NCI-H460 (cell line): ENCODE measurements around the gene BLM. TPM values are rescaled to one million over a fixed set of nuclear protein-coding genes. Genes with fewer than 3 reads are reported as not detected.
"Not testable (repeated sequence)": the region's sequence is repeated elsewhere in the genome, so short reads cannot be mapped to it uniquely, and the experiment has no call there.

Source experiments
- DNase-seq: peaks from one replicate; pipeline ENCODE4 v3.0.0-alpha.2; 2016; ENCODE audit warnings: low read depth; ENCODE audit errors: extremely low read depth
- total RNA-seq: library from RNA; depleted of rRNA; stranded (reverse); fragments of >200 nt; shearing (Covaris generic); gene quantifications from 2 replicates; pipeline ENCODE4 v1.2.3, GENCODE V29; 2014

Gene BLM
- total RNA-seq, 1 experiment from 2014 or later, result 10.6 TPM

- no peak for DNase-seq
Observed at GRCh38 chr15:90729261-90729660, 12.1 kb downstream of the BLM start.

DNA sequence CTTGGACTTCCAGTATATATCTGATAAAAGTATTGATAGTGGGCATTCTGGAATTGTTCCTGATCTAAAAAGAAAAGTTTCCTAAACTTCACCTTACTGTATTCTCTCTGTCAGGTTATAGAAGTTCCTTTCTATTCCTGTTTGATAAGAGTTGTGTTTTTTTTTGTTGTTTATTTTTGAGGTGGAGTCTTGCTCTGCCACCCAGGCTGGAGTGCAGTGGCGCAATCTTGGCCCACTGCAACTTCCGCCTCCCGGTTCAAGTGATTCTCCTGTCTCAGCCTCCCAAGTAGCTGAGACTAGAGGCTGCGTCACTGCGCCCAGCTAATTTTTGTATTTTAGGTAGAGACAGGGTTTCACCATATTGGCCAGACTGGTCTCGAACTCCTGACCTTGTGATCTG lies 13.1 kb downstream of the BLM start:
- DNase-seq, result no peak

DNA sequence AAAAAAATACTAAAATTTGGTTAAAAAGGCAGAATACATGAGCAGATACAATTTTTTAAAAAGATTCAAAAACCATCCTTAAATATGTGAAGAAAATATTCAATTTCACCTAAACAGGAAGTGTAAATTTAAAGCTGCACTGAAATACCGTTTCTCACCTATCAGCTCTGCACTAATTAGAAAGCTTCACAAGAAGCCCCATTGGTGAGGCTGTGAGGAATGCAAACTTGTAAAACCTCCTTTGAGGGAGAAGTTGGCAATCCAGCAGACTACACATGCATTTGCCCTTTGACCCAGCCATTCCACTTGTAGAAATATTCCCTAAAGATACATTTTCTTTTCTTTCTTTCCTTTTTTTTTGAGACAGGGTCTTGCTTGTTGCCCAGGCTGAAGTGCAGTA lies 18.8 kb downstream of the BLM start:
- DNase-seq, result no peak

- DNase-seq, result not testable (repeated sequence)
Observed at GRCh38 chr15:90740545-90740944, 23.4 kb downstream of the BLM start.

GRCh38 chr15:90742087-90742486 lies 24.9 kb downstream of the BLM start:
- DNase-seq, result no peak

GRCh38 chr15:90743407-90743806 lies 26.3 kb downstream of the BLM start:
- DNase-seq, result no peak

DNA sequence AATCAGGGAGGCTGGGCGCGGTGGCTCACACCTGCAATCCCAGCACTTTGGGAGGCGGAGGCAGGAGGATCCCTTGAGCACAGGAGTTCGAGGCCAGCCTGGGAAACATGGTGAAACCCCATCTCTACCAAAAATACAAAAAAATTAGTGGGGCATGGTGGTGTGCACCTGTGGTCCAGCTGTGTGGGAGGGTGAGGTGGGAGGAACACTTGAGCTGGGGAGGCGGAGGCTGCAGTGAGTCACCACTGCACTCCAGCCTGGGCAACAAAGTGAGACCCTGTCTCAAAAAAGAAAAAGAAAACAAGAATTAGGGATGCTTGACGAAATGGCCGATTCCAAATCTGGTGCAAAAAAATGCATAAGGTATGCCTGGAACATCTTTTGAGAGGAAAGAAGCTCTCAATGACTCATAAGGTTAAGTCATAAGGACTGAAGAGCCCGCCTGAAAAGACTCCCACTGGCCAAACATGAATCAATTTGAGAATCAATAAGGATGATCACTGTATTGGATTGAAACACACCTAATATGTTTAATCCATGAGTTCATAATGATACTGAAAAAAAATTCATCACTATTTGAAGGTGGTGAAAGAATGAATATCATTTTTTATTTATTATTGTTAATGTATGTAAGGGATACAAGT lies 27.7 kb downstream of the BLM start:
- DNase-seq, result no peak

DNA sequence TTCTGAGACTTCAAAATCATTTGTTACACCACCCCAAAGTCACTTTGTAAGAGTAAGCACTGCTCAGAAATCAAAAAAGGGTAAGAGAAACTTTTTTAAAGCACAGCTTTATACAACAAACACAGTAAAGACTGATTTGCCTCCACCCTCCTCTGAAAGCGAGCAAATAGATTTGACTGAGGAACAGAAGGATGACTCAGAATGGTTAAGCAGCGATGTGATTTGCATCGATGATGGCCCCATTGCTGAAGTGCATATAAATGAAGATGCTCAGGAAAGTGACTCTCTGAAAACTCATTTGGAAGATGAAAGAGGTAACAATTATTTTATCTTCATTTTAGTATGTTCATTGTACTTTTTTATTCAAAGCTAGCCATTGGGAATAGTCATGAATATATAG lies 32.6 kb downstream of the BLM start:
- no peak for DNase-seq

- DNase-seq, result no peak
Observed at GRCh38 chr15:90750186-90750585, 33.0 kb downstream of the BLM start.

DNA sequence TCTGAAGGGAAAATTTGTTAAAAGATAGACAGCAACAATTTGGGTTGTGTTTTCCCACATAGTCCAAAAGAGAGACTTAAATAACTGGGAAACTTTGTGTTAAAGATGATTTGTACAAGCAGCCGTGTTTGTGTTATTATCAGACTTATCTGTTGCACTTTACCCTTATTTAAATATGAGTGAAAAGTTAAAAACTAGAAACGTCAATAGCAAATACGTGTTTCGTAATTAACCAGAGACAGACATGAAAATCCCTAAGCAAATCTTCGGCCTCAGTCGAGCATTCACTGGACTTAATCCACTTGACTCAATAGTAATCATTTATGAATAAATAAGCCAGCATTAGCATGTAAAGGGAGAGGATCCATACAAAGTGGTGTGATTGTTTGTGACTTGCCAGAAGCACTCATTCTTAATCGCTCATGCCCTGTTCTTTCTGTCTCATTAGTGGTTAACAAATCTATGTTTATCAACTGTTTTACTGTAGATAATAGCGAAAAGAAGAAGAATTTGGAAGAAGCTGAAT lies 34.2 kb downstream of the BLM start:
- no peak for DNase-seq

- DNase-seq, result no peak
Observed at GRCh38 chr15:90756916-90757315, 39.8 kb downstream of the BLM start.

DNA sequence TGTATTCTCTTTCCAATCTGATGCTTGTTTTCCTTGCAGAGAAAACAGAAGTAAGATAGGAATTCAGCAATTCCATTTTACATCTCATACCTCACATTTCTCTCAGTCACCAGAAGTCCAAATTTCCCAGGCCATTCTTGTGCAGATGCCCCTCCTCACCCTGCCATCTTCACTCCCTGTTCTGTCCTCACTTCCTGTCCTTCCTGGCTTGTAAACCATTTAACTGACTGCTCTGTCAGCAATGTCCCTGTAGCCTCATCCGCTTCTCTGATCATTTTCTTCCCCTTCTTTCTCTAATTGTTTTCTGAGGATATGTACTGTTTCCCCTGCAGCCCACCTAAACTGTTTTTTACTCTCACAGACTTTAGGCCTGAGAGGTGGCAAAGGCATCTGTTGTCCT lies 40.3 kb downstream of the BLM start:
- no peak for DNase-seq

- DNase-seq, result no peak
Observed at GRCh38 chr15:90760661-90761232, 43.6 kb downstream of the BLM start.

DNA sequence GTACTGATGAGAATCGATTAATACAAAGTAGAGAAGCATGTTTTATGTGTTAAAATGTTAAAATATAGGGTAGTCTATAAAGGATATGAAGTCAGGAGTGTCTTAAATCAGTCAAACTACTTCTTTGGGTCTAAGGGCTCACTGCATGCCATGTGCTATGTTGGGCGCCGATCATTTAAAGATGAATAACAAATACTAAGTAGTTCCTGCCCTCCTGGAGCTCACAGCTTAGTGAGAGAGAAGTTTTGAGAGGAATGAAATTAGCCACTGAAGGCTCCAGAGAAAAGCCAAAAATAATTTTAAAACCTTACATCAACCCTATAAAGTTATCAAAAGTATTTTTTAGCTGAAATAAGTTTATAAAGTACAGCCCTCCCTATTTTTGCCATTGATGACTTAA lies 44.5 kb downstream of the BLM start:
- no peak for DNase-seq

- DNase-seq, result no peak
Observed at GRCh38 chr15:90762109-90762508, 45.0 kb downstream of the BLM start.

DNA sequence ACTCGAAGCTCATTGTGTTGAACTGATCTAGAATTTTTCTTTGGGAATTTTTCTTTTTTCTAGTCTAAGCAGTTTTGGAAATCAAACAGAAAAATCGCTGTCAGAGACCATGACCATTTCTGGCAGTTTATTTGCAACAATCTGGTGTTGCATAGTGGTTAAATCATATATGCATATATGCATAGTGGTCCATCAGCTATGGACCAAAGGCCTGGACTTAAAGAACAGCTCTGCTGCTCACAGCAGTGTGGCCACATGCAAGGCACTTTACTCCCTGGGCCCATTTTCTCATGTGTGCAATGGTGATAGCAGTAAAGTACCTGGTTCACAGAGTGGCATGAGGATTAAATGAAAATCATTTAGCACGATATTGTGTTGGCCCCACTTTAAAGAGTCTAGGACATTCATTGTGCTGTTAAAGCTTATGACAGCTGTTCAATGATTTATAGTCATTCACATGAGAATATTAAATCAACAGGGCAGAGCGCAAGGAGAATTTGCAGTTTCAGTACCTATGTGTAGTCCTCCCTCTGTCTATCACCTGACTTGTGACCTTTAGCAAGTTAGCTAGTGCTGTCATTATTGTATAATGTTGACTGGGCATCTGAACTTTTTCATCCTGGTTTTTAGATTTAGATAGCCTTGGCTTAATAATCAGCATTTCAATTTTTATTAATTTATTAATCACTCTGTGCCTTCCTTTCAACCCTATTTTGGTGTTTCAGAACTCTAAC lies 46.4 kb downstream of the BLM start:
- DNase-seq, result no peak

DNA sequence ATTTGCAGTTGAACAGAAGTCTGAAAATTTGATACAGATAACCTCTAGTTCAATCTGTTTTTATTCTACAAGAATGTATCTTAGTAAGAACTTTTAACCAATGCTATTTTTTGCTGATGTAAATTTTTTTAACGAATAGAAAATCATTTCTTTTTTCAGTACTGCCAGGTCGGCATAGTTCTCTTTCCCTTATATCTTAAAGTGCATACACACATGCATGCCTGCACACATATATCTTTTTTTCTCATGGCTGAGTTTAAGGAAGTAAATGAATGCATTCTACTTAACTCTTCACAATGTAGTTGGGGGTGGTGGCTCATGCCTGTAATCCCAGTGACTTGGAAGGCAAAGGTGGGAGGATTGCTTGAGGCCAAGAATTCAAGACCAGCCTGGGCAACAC lies 48.4 kb downstream of the BLM start:
- DNase-seq, result no peak

DNA sequence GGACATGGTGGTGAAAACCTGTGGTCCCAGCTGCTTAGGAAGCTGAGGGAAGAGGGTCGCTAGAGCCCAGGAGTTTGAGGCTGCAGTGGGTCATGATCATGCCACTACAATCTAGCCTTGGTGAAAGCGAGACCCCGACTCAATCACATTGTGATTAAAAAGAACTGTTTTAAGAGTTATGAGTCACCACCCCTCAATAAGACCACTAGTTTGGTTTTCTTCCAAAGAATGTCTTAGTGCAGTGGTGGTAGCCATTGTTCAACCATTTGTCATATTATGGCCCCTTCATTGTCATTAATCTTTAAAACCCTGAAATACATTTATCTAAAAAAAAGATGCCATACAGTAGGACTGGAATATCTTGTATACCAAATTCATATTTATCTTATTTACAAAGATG lies 48.8 kb downstream of the BLM start:
- DNase-seq, result no peak

GRCh38 chr15:90769375-90769774 lies 52.2 kb downstream of the BLM start:
- DNase-seq, result no peak

GRCh38 chr15:90773485-90773884 lies 56.3 kb downstream of the BLM start:
- no peak for DNase-seq

GRCh38 chr15:90774731-90775514 lies 57.8 kb downstream of the BLM start:
- no peak for DNase-seq
